NCI-H1694 (cell line): ENCODE results near the gene OR52D1.

Source experiments
- DNase-seq: peaks from one replicate; lab custom pipeline; 2025; lab: John Stamatoyannopoulos, UW

The OR52D1 gene

DNA sequence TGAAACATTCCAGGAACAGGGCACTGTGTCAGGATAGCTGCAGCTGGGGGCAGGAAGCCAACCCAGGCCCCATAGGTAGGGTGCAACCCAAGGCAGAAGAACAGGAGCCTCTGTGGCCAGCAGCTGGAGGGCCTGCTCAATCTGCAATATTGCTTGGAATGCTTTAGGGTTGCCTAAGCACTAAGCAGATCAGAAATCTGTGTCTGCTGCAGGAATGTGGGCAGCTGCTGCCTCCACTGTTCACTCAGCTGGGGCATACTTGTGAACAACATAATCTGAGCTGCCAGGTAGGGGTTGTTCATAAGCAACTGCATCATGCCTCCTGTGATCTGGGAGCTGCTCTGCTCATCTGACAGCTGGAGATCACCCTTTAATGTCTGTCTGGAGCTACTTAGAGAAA lies 26.4 kb downstream of the OR52D1 start:
- DNase-seq, result no peak

- no peak for DNase-seq
Measured at GRCh38 chr11:5516599-5516998, 28.1 kb downstream of the OR52D1 start, which contains the start of gene UBQLNL. UBQLNL (minus strand) TSS chr11:5516699; CDS start chr11:5516441, 258 bp downstream.

DNA sequence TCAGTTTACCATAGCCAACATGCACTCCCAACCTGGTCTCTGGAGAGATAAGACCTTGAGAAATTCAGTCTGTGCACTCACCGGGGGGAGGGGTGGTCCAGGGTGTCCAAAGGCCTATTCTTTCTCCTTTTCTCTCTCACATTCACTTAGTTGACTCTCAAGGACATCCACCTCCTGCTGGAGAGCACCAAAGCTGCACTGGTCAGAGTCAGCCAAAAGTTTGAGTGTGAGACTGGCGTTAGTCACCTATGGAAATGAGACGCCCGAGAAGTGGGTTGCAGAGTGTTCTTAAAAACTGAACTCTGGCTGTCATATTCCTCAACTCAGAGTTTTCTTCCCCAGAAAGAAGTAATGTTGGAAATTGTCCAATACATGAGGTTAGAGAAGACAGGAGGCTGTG lies 33.1 kb downstream of the OR52D1 start:
- no peak for DNase-seq

GRCh38 chr11:5522308-5522707 lies 33.8 kb downstream of the OR52D1 start:
- no peak for DNase-seq

GRCh38 chr11:5524756-5525155 lies 36.3 kb downstream of the OR52D1 start:
- DNase-seq, result no peak

- no peak for DNase-seq
Measured at GRCh38 chr11:5527716-5528115, 39.2 kb downstream of the OR52D1 start.

DNA sequence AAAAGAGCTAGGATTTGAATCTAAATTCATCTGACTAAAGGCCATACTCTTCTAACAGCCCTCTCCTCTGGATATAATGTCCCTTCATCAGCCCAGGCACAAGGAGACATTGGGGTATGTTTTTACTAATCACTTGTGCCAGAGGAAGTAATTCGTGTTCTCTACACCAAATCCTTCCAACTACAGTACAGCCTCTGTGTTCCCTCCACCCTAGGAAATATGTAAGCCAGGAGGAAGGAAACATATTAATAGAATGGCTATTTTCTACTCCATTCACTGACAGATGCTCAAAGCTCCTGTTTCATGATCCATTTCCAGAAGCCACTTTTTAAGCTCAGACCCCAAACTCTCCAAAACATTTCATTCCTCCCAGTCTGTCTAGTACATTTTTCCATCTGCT lies 40.0 kb downstream of the OR52D1 start:
- DNase-seq, result no peak

DNA sequence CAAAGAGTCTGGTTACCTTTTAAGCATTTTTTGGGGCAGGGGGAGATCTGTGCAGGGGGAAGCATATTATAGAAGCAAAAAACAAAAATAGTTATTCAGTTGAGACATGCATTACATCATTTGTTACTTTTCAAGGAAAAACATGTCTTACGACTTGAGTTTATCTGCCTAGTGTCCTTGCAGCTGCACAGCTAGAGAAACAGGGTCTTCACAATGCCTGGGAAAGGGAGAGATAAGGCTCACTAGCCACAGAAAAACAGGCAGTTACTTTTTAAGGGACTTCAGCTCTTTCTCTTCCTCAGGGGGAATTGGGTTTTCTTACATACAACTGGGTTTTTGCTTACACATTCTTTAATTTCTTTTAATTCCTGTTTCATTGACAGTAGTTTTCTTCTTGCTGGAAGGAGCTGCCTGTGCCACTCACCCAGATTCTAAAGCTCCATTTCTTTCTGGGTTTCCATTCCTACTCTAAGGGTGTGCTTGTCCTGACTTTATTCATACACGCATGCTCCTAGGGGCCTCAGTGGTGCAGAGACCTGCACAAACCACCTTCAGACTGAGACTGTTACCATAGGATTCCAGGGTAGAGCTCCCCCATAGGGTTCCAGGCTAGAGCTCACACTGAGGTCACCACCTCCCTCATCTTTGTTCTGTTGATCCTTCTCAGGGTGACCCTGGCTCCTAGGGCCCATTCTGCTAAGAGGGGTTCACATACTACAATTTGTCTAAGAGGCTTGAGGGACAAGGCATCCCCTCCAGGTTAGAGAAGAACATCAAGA lies 42.8 kb downstream of the OR52D1 start:
- no peak for DNase-seq

- DNase-seq, result no peak
Measured at GRCh38 chr11:5534046-5534445, 45.6 kb downstream of the OR52D1 start.

- DNase-seq, result no peak
Measured at GRCh38 chr11:5536482-5536881, 48.0 kb downstream of the OR52D1 start.
